Activated gamma-delta T cell treated with anti-CD3 and anti-CD28 coated beads, Interleukin-2, amount 50 U/mL, for 16 hours (primary cell): ENCODE results near the gene LRP1.

ENCODE experiments used
- DNase-seq: peaks from one replicate; pipeline ENCODE4 v3.0.0-alpha.2; 2020; ENCODE audit warnings: low read depth

The LRP1 gene

DNA sequence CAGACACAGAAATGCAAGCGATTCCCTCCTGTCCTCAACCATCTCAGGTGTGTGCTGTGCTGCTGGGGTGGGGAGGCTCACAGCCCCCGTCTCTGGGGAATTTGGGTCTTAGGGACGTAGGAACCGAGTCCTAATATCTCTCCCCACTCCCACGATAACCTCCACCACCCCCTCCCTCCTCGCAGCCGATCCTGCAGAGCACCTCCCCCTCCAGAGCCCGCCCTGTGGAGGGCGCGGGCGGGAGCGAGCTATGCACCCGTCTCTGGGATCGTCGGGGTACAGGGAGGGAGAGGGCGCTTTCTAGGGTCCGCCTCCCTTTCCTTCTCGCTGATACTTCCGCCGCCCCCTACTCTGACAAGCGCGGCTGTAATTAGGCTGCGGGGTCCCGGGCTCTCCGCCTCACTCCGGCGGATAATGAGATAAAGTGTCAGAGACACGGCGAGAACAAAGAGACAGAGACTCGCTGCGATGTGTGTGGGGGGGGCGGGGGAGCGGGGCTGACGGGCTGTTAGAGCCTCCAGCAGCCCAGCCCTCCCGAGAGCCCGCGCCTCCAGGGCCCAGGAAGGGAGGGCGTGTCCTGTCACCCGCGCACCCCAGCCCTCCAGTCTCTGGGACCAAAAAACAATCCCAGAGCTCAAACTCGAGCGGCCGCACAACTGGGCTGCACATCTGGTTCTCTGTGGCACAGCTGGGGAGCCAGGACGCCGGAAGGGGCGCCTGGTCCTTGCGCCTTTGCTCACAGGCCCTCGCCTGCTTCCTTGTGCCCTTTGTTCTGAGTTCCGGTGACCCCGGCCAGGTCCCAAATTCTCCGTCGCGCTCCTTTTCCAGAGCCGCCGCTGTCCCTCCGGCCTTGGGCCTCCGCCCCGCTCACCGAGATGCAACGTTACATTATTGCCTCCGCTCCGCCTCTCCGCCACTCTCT is 109.9 kb downstream of the LRP1 start:
- no peak for DNase-seq

DNA sequence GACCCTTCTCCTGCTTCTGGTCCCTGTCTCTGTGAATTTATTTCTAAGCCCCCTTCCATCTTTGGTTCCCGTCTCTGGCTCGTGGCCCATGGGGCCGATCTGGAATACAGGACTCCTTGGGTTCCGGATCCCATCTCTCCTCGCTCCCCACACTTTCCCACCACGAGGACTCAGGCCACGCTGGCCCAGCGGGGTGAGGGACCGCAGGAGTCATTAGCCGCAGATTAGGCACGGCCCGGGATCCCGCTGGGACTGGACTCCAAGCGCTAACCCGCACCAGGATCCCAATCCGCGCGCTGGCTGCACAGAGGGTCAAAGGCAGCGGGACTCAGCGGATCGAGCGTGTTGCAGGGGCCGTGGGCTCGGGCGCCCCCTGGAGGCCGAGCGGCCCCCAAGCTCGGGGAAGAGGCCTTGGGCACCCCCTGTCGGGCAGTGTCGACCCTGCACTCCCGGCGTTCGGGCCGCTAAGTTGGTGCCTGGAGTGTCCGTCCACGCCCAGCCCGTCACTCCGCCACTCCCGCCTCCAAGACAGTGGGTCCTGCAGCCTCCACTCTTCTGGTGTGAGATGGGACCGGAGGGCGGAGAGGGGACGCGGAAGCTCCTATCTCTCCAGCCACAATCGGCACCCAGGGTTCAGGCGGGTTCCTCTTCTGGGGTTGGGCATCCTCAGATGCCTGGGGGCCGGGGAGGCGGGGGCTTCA is 110.7 kb downstream of the LRP1 start:
- peak; percentile 80 for DNase-seq

- no peak for DNase-seq
Measured at GRCh38 chr12:57239587-57240065, 111.3 kb downstream of the LRP1 start.

DNA sequence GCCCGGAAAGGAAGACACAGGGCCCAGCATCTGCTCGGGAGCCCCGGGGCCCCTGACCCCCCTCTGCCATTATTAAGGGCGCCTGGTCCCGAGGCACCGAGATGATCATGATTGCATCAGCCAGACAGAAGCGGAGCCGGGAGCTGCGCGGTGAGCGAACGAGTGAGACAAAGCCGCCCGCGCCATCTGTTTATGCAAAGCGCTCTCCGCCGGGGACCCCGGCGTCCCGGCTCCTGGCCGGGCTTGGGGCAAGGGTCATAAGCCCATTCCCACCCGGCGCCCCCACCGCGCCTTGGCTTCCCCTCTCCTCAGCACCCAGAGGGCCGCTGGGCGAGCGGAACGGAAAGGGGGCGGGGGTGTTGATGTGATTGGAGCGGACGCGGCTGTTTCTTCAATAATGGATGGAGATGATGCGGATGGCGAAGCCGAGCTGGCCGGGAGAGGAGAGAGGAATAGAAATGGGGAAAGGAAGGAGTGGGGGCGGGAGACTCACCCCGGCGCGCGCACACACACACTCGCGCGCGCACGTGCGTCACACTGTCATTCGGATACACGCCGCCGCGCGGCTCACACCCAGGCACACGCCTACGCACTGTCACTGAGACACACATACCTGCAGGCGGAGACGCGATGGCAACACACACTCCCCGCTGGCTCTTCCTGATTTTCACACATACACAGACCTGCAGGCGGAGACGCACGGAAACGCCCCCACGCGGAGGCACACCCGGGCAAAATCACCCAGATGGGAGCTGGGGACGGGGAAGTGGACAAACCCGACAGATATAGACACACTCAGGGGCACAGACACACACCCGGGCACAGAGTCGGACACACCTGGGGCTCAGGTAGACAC is 112.0 kb downstream of the LRP1 start:
- DNase-seq: no peak

- no peak for DNase-seq
Measured at GRCh38 chr12:57240926-57241401, 112.7 kb downstream of the LRP1 start.

DNA sequence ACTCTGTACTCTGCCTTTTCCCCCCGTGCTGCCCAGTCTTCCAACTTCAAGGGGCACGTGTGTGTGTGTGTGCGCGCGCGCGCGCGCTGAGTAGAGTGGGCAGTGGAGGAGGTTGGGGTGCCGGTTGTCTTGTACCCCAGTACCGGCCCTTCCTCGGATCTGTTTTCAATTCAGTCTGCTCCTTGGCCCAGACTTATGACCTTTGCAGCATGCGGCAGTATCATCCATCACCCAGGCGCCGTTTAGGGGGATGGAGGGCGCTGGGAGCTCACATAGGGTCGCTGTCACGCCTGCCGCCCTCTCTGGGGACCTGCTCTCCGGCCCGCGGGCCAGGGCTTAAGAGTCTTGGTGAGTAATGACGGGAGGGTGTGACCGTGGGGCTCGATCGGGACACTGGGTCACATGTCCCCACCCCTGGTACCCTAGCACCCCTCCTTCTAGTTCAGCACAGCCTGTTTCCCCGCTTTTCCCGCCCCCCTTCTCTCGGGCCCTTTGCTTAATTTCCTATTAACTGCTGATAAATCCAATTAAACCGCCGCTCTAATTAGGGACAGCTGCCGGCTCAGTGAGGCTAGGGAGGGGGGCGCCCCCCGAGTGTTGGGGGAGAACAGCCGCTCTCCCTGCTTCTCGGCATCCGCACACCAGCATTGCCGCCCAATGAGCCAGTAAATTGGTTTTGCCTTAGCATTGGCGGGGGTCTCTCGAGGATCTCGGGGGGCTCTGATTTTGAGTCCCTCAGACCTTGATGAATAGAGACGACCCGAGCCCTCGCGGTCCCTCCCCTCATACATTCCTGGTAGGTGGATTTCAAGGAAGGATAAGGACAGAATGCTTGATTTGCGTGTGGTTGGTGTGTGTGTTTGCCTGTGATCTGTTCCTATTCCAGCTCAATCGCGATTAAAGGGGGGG is 113.4 kb downstream of the LRP1 start:
- no peak for DNase-seq

GRCh38 chr12:57242329-57242690 is 114.0 kb downstream of the LRP1 start:
- no peak for DNase-seq

GRCh38 chr12:57242691-57243454 is 114.6 kb downstream of the LRP1 start:
- peak; percentile 59 for DNase-seq

DNA sequence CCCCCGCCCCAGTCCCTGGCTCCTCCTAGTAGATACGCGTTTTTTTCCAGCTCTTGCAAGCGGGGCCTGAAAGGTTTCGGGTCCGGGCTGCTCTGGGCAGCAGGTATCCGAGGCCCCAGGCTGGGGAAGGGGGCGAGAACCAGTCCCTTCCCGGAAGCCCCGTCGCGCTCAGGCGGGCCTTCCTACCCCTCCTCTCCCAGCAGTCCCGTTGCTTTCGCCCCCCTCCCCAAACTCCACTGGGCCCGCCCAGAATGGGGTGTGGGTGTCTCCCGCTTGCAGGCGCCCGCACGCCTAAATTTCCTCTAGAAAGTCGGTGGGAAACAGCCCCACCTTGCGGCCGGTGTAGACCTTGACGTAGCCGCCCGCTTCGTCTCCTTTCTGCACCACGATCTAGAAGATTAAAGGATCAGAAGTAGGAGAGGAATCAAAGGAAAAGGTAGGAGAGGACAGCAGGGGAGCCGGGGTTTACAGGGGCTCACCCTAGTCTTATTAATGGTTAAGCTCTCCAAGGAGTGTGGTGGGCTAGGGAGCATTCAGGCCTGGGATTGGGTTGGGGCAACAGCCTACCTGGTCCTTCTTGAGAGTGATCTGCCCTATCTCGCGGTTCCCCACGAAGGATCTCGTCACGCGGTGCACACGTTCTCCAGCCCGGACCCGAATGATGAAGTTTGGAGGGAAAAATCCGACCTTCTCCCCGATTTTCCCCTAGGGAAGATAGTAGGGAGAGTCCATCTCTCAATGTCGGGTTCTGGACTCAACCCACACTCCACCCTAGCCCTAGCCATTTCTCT is 115.4 kb downstream of the LRP1 start:
- peak; percentile 67 for DNase-seq

GRCh38 chr12:57244312-57244696 is 116.0 kb downstream of the LRP1 start:
- DNase-seq: no peak

DNA sequence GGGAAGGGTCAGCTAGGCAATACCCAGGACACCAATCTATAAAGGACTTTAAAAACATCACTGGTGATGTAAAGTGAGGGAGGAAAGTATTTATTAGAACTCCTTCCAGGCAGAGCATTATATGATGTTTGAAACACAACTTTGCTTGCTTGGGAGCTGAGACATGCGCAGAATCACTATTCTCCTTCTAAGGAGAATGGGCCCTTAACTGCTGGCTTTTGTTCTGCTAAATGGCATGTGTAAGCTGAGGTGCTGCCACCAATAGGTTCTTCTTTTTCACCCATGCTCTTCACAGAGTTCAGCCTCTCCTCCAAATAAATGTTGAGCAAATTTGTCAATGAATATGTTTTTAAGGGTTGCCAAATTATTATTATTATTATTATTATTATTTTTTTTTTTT is 118.8 kb downstream of the LRP1 start:
- DNase-seq: no peak

- DNase-seq: no peak
Measured at GRCh38 chr12:57248934-57249742, 120.9 kb downstream of the LRP1 start.

DNA sequence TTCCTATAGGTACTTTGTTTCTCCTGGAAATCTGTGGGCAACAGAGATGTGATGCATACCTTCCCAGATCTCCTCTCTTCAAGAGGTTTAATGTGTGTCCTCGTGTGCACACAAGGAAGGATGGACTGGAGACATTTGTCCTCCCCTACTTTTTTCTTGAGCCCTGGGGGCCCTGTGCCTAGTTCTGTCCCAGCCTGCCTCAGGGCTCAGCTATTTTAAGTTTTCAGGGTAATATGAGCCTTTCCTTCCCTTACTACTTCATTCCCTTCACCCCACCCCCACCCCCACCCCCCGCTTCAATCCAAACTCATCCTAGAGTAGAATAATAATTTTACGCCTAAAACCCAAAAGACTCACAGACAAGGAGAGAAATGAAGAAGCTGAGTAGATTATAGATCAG is 122.3 kb downstream of the LRP1 start:
- no peak for DNase-seq

DNA sequence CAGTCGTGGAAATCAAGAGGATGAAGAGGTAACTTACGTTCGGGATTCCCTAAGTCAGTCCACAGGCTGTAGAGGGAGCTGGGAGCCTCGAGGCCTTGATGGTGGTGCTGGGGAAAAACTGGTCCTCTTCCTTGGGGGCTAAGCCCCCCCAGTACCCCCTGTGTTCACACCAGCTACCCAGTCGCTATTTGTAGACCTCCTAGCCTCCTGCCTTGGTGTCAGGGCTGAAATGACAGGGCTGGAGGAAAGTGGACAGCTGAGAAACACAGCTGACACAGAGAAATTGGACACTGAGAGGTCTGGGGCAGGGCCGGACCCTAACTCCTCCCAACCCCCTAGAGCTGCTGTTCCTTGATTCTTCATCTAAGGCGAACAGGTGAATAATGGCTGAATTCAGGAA is 122.7 kb downstream of the LRP1 start, which contains the start of gene STAC3:
STAC3 (minus strand) TSS at position 232 of the 400 bp plus-strand sequence. CDS start 1,551 bp downstream, outside the sequence.
- DNase-seq: no peak

DNA sequence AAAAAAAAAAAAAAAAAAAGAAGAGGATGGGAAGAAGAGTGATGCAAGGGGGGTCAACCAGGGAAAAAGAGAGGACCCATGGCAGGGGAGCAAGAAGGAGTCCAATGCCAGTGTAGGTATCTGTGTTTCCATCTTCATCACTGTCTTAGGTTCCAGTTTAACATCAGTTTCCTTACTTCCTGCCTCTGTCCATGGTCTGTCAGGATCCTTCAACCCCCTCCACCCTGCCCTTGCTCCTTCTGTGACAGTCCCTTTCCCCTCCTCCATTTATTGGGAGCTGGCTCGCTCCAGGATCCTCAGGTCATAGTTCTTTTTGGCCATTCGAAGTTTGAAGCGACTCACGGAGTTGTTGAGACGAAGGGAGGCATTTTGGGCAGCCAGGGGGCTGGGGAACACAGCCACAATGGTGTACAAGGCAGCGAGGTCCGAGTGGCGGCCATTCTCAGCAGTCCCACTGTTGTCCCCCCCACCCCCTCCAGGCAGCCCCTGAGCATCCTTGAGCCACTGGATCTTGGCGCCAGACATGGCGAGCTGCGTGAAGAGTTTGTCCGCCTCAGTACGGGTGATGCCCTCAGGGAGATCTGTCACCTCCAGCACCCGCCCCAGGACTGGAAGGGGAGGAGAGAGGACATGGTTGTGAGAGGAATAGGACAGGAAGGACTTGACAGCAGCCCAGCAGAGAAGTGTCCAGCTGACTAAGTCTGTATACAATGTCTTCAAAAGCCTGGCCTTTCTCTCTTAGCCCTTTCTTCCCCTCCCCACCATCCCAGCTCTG is 126.4 kb downstream of the LRP1 start:
- no peak for DNase-seq

DNA sequence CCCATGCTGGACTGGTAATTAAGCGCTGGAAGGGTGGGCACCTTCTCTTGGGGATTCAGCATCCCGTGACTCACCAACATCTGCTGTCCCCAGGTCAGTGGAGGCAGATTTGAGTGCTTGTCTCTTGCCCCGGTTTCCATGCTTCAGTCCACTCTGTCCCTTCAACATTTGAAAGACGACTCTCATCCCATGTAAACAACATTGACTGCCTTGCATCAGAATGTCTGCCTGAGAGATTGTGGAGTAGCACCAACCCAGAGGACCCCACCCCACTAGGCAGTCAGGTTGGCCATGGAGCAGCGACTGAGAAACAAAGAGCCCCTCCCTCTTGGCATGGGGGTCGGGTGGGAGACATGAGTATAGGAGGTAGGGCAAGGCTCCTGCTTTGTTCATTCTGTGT is 127.6 kb downstream of the LRP1 start:
- no peak for DNase-seq
